K562 (cell line): ENCODE results near the gene TRIM33. TPM values are rescaled to one million over a fixed set of nuclear protein-coding genes. Genes with fewer than 3 reads are reported as not detected.

Experiments used
- ATAC-seq: fragments of 200-7000 bp; cut with Tn5 transposase; 3 replicates; pipeline ENCODE4 v1.9.1; 2020; ENCODE audit warnings: moderate library complexity
- BruUV-seq: library from RNA; stranded (reverse); fragments of 400-500 nt; replicated peaks from 2 replicates; lab custom pipeline; 2021; lab: Mats Ljungman, UMichigan
- CTCF ChIA-PET: fragments of 300-600 bp; formaldehyde crosslinking; extraction: SDS; loops from one replicate; lab custom pipeline; 2021; ENCODE audit warnings: low intra/inter-chr PET ratio; lab: Yijun Ruan, JAX
- POLR2A ChIA-PET: fragments of 300-600, 350-650 bp; sonication (Branson Sonifier 250); formaldehyde crosslinking; extraction: SDS; loops from one replicate; lab custom pipeline; 2021; ENCODE audit warnings: antibody characterized with exemption, inconsistent platforms; lab: Yijun Ruan, JAX
- DNase-seq, 4 experiments: peaks; one replicate each; pipeline versions ENCODE4 v3.0.0 to v3.0.0-alpha.2; 2011 to 2018; ENCODE audit warnings: low spot score in 3 of 4, mixed read lengths in 3 of 4; ENCODE audit errors: extremely low read depth in 1 of 4
- FAIRE-seq: peaks from 2 replicates; lab custom pipeline; 2011; peaks lifted over from hg19 to GRCh38; lab: Jason Lieb, UNC
- H2AFZ ChIP-seq: 2 replicates; pipeline ENCODE4 v1.6.0; 2011; ENCODE audit warnings: low read depth, low read length, control low read depth, inconsistent platforms
- H3K27ac ChIP-seq: fragments of 200-600 bp; 3 replicates; pipeline ENCODE4 v1.8.0; 2011; ENCODE audit warnings: low read depth, mild to moderate bottlenecking, control low read depth, inconsistent platforms, low read length, moderate library complexity, mixed read lengths; ENCODE audit errors: extremely low read depth
- H3K27me3 ChIP-seq, 2 experiments: fragments of 300-600 bp in 1 of 2; 2 replicates in 1 of 2; 3 replicates in 1 of 2; pipeline versions ENCODE4 v1.6.0 to v1.8.0; 2011; ENCODE audit warnings: inconsistent platforms in 2 of 2, low read length in 2 of 2, mild to moderate bottlenecking in 1 of 2, mixed read lengths in 1 of 2, moderate library complexity in 1 of 2; ENCODE audit not compliant: control insufficient read depth in 2 of 2, insufficient read depth in 2 of 2
- H3K36me3 ChIP-seq: fragments of 300-600 bp; 3 replicates; pipeline ENCODE4 v1.8.0; 2011; ENCODE audit warnings: mild to moderate bottlenecking, low read length, inconsistent platforms; ENCODE audit not compliant: control insufficient read depth, insufficient read depth
- H3K4me1 ChIP-seq, 2 experiments: fragments of 200-600 bp in 1 of 2; replicated peaks in 1 of 2; 2 replicates in 1 of 2; 3 replicates in 1 of 2; pipeline versions ENCODE4 v1.5.1 to v1.8.0; 2011; ENCODE audit warnings: inconsistent platforms in 2 of 2, low read length in 2 of 2, mild to moderate bottlenecking in 1 of 2, mixed read lengths in 1 of 2, moderate library complexity in 1 of 2; ENCODE audit not compliant: control insufficient read depth in 2 of 2, insufficient read depth in 2 of 2
- H3K4me2 ChIP-seq: 2 replicates; pipeline ENCODE4 v1.6.1; 2011; ENCODE audit warnings: low read length, control low read depth, inconsistent platforms, mixed read lengths; ENCODE audit not compliant: insufficient read depth
- H3K4me3 ChIP-seq: fragments of 200-600 bp; sonication (generic), shearing (Covaris generic); 2 replicates; pipeline ENCODE4 v1.5.1; 2016; ENCODE audit warnings: control low read depth, inconsistent platforms
- H3K79me2 ChIP-seq: fragments of 200-600 bp; 3 replicates; pipeline ENCODE4 v1.8.0; 2011; ENCODE audit warnings: low read length, inconsistent platforms; ENCODE audit not compliant: control insufficient read depth, insufficient read depth
- H3K9ac ChIP-seq, 2 experiments: 2 replicates each; pipeline versions ENCODE4 v1.6.0 to v1.6.1; 2011; ENCODE audit warnings: low read depth in 2 of 2, low read length in 2 of 2, control low read depth in 1 of 2, inconsistent platforms in 1 of 2, mild to moderate bottlenecking in 1 of 2, mixed read lengths in 1 of 2; ENCODE audit not compliant: insufficient read depth in 1 of 2
- H3K9me1 ChIP-seq: one replicate; pipeline ENCODE4 v1.6.0; 2011; ENCODE audit warnings: inconsistent platforms, mild to moderate bottlenecking, low read length, moderate library complexity; ENCODE audit not compliant: control insufficient read depth, insufficient read depth
- H3K9me3 ChIP-seq: replicated peaks from 2 replicates; pipeline ENCODE4 v1.5.1; 2011; ENCODE audit warnings: low read depth, low read length, inconsistent platforms; ENCODE audit not compliant: control insufficient read depth, insufficient read depth
- H4K20me1 ChIP-seq: replicated peaks from 2 replicates; pipeline ENCODE4 v1.6.1; 2011; ENCODE audit warnings: low read length, inconsistent platforms, mixed read lengths; ENCODE audit not compliant: control insufficient read depth, insufficient read depth
- DACH1 ChIP-seq: fragments of 450-650 bp; IDR thresholded peaks from 2 replicates; pipeline ENCODE4 v1.6.1; 2018; ENCODE audit not compliant: partially characterized antibody
- ELF1 ChIP-seq: fragments of 200-800 bp; sonication (Bioruptor generic); IDR thresholded peaks from 2 replicates; pipeline ENCODE4 v1.6.1; 2016; ENCODE audit warnings: missing genetic modification characterization, missing compliant biosample characterization
- FOXJ2 ChIP-seq: fragments of 200-800 bp; sonication (Bioruptor generic); IDR thresholded peaks from 2 replicates; pipeline ENCODE4 v1.6.1; 2016; ENCODE audit warnings: missing genetic modification characterization, missing compliant biosample characterization
- GTF2E2 ChIP-seq: fragments of 200-800 bp; sonication (Bioruptor generic); IDR thresholded peaks from 2 replicates; pipeline ENCODE4 v1.6.1; 2016; ENCODE audit warnings: missing genetic modification characterization, missing compliant biosample characterization
- HDGF ChIP-seq: fragments of 450-650 bp; IDR thresholded peaks from 2 replicates; pipeline ENCODE4 v1.6.1; 2016
- JUND ChIP-seq, 2 experiments: IDR thresholded peaks; 2 replicates in 1 of 2; 3 replicates in 1 of 2; pipeline ENCODE4 v1.6.1; 2011; ENCODE audit warnings: borderline replicate concordance in 2 of 2, low read depth in 2 of 2, low read length in 2 of 2, improper control_type of control experiment in 1 of 2, missing biosample characterization in 1 of 2, missing genetic modification characterization in 1 of 2, missing genetic modification reagents in 1 of 2
- LARP7 ChIP-seq: fragments of 450-650 bp; IDR thresholded peaks from 2 replicates; pipeline ENCODE4 v1.6.1; 2016
- MBD2 ChIP-seq: sonication (generic); IDR thresholded peaks from 2 replicates; pipeline ENCODE4 v1.6.1; 2016; ENCODE audit warnings: low read depth, borderline replicate concordance
- MYBL2 ChIP-seq, 2 experiments: fragments of 450-650 bp in 1 of 2; sonication (generic) in 1 of 2; formaldehyde crosslinking in 1 of 2; IDR thresholded peaks; 2 replicates each; pipeline versions ENCODE4 v1.6.1 to v1.8.1; 2017 to 2022; ENCODE audit warnings: borderline replicate concordance in 1 of 2, inconsistent platforms in 1 of 2, low read depth in 1 of 2, mild to moderate bottlenecking in 1 of 2, missing genetic modification reagents in 1 of 2, moderate library complexity in 1 of 2
- SAFB ChIP-seq: fragments of 200-400 bp; formaldehyde crosslinking; IDR thresholded peaks from 2 replicates; pipeline ENCODE4 v1.6.1; 2017; ENCODE audit warnings: low read depth, low read length, borderline replicate concordance
- TBP ChIP-seq: optimal IDR thresholded peaks from 2 replicates; pipeline ENCODE3; 2011; ENCODE audit warnings: low read depth, low read length, improper control_type of control experiment
- USF1 ChIP-seq: sonication (generic); formaldehyde crosslinking; IDR thresholded peaks from 2 replicates; pipeline ENCODE4 v1.9.0; 2022; ENCODE audit warnings: mild to moderate bottlenecking, missing genetic modification reagents
- USF2 ChIP-seq: sonication (generic); formaldehyde crosslinking; IDR thresholded peaks from 2 replicates; pipeline ENCODE4 v1.5.0; 2020; ENCODE audit warnings: missing genetic modification reagents
- ZBTB43 ChIP-seq: sonication (generic); formaldehyde crosslinking; IDR thresholded peaks from 2 replicates; pipeline ENCODE4 v1.8.0; 2023; ENCODE audit warnings: mild to moderate bottlenecking, missing genetic modification reagents
- WGBS: fragments of 100-300 bp; shearing (Covaris generic); methylation state at CpG from one replicate; pipeline ENCODE4 v1.1.6; 2016; ENCODE audit warnings: low coverage, mixed read lengths; ENCODE audit not compliant: insufficient coverage; ENCODE audit errors: missing lambda C conversion rate; 5-methylcytosine and 5-hydroxymethylcytosine counted together
- in situ Hi-C: fragments of 300-500 bp; cut with MboI; formaldehyde crosslinking; loops from 4 replicates; pipeline ENCODE4 v1.15.0; 2018; ENCODE audit warnings: inconsistent platforms, mixed read lengths
- intact Hi-C: fragments of 100-400 bp; cut with micrococcal nuclease; formaldehyde crosslinking; loops from 2 replicates; pipeline ENCODE4 v1.14.2; 2022
- polyA plus RNA-seq, 8 experiments: library from polyadenylated mRNA; depleted of rRNA in 4 of 8; stranded (reverse) in 5 of 8; unstranded in 3 of 8; fragments of >200 nt; fragmentation: Nextera tagmentation in 2 of 8; fragmentation: Illumina TruSeq in 1 of 8; extraction: Ambion mirVana in 2 of 8; extraction: Trizol in 1 of 8; gene quantifications; 2 replicates each; pipeline versions ENCODE4 v1.2.1 to v1.2.3, GENCODE V29; 2011 to 2014; ENCODE audit warnings: inconsistent platforms in 1 of 8, missing spikeins in 1 of 8
- total RNA-seq, 7 experiments: library from RNA; depleted of rRNA in 6 of 7; stranded (reverse); fragments of >200 nt in 6 of 7; fragmentation: Illumina TruSeq in 2 of 7; extraction: Trizol in 2 of 7; gene quantifications; 2 replicates each; pipeline versions ENCODE4 v1.2.1 to v1.2.3, GENCODE V29; 2011 to 2021; ENCODE audit warnings: low replicate concordance in 1 of 7
- TF ChIP-seq, protein P1 (sequence below): fragments of 450-650 bp; IDR thresholded peaks from 2 replicates; pipeline ENCODE4 v1.6.1; 2014; ENCODE audit warnings: low read depth, mild to moderate bottlenecking, moderate library complexity, borderline replicate concordance

The TRIM33 gene
- total and polyA plus RNA-seq, 9 of the 15 experiments (the other 6 are each of a cell fraction or from before 2014, with no cell fraction given) = 9.3 to 58.4 (median 40.2) TPM

GRCh38 chr1:114352797-114353196 lies 158.2 kb downstream of the TRIM33 start:
- Histone ChIP-seq H3K9me1 (no peaks in the 10 kb centered on the region), H3K27me3 (no peaks in the 10 kb centered on the region; a peak in 1 of 5 replicates), H3K4me3 (no peak overlapping the region), H3K4me2 (no peak overlapping the region), H3K9me3 (no peaks in the 10 kb centered on the region)
- DNase-seq = peak in 1 of 4 experiments; percentile 10
- 37% methylated on average over 6 of the region's 6 CpGs for WGBS
- ChIA-PET CTCF (no interaction called here), POLR2A (interaction anchor here (0.7 to 1.5 kb wide), 3 partner anchors 16 to 37 kb away, joined by 3 to 4 read pairs (median 4); no protein-coding TSS in a partner anchor)
- TF ChIP-seq, protein P1, sequence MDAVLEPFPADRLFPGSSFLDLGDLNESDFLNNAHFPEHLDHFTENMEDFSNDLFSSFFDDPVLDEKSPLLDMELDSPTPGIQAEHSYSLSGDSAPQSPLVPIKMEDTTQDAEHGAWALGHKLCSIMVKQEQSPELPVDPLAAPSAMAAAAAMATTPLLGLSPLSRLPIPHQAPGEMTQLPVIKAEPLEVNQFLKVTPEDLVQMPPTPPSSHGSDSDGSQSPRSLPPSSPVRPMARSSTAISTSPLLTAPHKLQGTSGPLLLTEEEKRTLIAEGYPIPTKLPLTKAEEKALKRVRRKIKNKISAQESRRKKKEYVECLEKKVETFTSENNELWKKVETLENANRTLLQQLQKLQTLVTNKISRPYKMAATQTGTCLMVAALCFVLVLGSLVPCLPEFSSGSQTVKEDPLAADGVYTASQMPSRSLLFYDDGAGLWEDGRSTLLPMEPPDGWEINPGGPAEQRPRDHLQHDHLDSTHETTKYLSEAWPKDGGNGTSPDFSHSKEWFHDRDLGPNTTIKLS = no peak
- no peak for TF ChIP-seq FOXJ2
- TF ChIP-seq USF1 (CRISPR knock-in tag) = no peak
- no peak for TF ChIP-seq ELF1
- TF ChIP-seq HDGF = no peak
- TF ChIP-seq JUND (IDR thresholded peaks at IDR 0.05; ENCODE audit: borderline replicate concordance, low read depth, low read length) = no peak
- no peak for TF ChIP-seq JUND (tag; IDR thresholded peaks at IDR 0.05; ENCODE audit: borderline replicate concordance, low read depth, low read length)
- TF ChIP-seq GTF2E2 (tag) = no peak
- no peak for TF ChIP-seq MYBL2 (IDR thresholded peaks at IDR 0.05; ENCODE audit: low read depth)
- no peak for TF ChIP-seq MYBL2 (CRISPR knock-in tag; IDR thresholded peaks at IDR 0.05; ENCODE audit: borderline replicate concordance)
- TF ChIP-seq SAFB = no peak
- TF ChIP-seq USF2 (CRISPR knock-in tag) = no peak
- TF ChIP-seq TBP = no peak
- TF ChIP-seq DACH1 = no peak
- TF ChIP-seq LARP7 = no peak
- no peak for TF ChIP-seq MBD2
- no peak for TF ChIP-seq ZBTB43 (CRISPR knock-in tag)
- TF ChIP-seq, all 486 proteins: peak for 0
- no TSS peak for BruUV-seq
- Histone ChIP-seq H3K9ac (peak overlapping the region in 1 of 2 experiments; percentile 59; a peak in 1 of 4 replicates), H2AFZ (peak overlapping the region; percentile 43; the same call in 1 of the 2 replicates), H3K4me1 (peaks cover 3 to 4% of the 10 kb centered on the region in 2 experiments; a peak in 1 of 5 replicates), H3K27ac (no peak overlapping the region), H3K79me2 (no peaks in the 10 kb centered on the region), H4K20me1 (no peaks in the 10 kb centered on the region), H3K36me3 (no peaks in the 10 kb centered on the region)
- no peak for FAIRE-seq
- in situ Hi-C loops (no loop called here), intact Hi-C loops (no loop called here)
- ATAC-seq = peak; percentile 43
